GM10248 (cell line): ENCODE measurements around the gene FBLN2.

Source experiments
- CTCF ChIA-PET: fragments of 300-600 bp; sonication (Branson Sonifier 250); formaldehyde crosslinking; extraction: SDS; loops from one replicate; lab custom pipeline; 2021; ENCODE audit warnings: antibody characterized with exemption; lab: Yijun Ruan, JAX
- POLR2A ChIA-PET: fragments of 350-650 bp; sonication (Branson Sonifier 250); formaldehyde crosslinking; extraction: SDS; loops from one replicate; lab custom pipeline; 2020; ENCODE audit warnings: antibody characterized with exemption; lab: Yijun Ruan, JAX
- DNase-seq: peaks from one replicate; pipeline ENCODE4 v3.0.0; 2012; ENCODE audit errors: extremely low spot score
- TF ChIP-seq, protein P1 (sequence below): IDR thresholded peaks from 2 replicates; pipeline ENCODE4 v1.5.1; 2012; ENCODE audit warnings: mild to moderate bottlenecking, low read depth; ENCODE audit errors: extremely low read depth, missing control alignments, control extremely low read depth

Gene FBLN2

DNA sequence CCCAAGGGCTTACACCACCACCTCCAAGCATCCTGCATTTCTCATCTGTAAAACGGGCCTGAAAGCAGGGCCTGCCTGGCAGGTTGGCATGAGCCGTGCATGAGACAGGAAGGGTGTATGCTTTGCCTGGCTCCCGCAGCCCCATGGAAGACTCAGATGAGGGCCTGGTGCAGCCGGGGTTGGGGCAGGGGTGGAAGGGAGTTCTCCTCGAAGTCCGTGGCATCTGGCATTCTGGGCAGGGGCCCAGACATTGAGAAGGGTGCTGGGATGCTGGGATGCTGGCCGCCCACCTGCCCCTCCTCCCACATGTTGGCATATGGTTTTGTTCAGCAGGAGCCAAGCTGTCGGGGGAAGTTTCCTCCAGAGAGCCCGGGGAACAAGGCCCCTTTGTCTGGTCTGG is 13.0 kb upstream of the FBLN2 start:
- ChIA-PET CTCF (no interaction called here), POLR2A (no interaction called here)
- TF ChIP-seq, protein P1, sequence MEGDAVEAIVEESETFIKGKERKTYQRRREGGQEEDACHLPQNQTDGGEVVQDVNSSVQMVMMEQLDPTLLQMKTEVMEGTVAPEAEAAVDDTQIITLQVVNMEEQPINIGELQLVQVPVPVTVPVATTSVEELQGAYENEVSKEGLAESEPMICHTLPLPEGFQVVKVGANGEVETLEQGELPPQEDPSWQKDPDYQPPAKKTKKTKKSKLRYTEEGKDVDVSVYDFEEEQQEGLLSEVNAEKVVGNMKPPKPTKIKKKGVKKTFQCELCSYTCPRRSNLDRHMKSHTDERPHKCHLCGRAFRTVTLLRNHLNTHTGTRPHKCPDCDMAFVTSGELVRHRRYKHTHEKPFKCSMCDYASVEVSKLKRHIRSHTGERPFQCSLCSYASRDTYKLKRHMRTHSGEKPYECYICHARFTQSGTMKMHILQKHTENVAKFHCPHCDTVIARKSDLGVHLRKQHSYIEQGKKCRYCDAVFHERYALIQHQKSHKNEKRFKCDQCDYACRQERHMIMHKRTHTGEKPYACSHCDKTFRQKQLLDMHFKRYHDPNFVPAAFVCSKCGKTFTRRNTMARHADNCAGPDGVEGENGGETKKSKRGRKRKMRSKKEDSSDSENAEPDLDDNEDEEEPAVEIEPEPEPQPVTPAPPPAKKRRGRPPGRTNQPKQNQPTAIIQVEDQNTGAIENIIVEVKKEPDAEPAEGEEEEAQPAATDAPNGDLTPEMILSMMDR = no peak
- no peak for DNase-seq

DNA sequence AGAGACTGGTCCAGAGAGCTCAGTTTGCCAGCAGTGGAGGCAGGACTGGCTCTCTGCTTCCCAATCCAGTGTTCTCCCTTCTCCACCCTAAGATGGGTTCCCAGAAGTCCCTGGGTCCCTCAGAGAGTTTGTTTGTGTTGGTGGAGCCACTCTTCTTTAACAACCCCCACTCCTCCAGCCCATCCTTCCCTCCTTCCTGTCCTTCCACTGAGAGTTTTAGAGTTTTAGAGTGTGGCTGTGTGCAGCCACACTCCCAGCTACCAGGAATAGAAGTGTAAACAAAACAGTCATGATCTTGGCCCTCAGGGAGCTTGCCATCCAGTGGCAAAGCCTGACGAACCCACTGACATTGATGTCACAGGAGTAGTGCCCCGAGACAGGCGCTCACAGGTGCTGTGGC is 12.5 kb upstream of the FBLN2 start:
- TF ChIP-seq, protein P1 = no peak
- ChIA-PET POLR2A (no interaction called here), CTCF (interaction anchor here (1.2 kb wide), 1 partner anchor 40 kb away, joined by 3 read pairs; no protein-coding TSS in a partner anchor)
- no peak for DNase-seq

DNA sequence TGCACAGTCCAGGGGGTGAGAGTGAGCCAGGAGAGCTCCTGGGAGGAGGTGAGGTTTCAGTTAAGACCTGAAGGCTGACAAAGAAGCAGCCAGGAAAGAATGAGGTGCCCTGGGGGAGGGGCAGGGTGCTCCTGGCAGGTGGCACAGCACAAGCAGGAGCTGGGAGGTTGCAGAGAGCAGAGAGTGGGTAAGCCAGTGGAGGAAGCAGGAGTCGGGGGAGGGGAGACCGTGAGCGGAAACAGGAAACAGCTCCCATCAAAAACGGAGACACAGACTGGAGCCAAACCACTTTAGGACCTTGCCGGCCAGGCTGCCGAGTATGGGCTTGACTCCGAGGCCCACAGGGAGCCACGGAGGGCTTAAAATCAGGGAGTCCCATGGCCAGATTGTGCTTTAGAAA is 12.1 kb upstream of the FBLN2 start:
- no peak for DNase-seq
- CTCF ChIA-PET = interaction anchor here (1.2 kb wide), 1 partner anchor 41 kb away, joined by 3 read pairs; no protein-coding TSS in a partner anchor
- TF ChIP-seq, protein P1 = no peak
- POLR2A ChIA-PET = no interaction called here

DNA sequence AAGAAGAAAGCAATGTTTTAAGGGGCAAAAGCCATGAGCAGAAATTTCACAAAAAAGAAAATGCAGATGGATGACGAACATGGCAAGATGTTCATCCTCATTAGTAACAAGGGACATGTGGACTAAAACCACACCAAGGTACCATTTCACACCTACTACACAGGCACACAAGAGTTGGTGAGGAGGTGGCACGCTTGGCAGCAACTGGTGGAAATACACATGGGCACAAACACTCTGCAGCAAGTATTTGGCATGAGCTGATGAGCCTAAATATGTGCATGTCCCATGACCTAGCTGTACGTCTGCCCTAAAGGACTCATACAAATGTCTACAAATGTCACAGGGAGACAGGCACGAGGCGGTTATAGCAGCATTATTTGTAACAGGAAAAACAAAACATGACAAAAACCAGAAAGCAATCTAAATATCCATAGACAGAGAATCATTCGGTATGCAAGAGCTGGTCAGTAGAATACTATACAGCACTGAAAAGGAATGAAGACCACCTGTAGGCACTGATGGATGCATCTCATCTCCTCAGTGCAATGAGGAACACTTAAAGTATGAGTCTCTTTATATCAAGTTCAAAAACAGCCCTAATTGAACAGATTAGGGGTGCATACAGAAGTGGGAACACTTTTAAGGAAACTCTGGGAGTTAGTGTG is 11.5 kb upstream of the FBLN2 start:
- TF ChIP-seq, protein P1 = no peak
- DNase-seq = no peak
- CTCF ChIA-PET = interaction anchor here (1.2 kb wide), 1 partner anchor 41 kb away, joined by 3 read pairs; no protein-coding TSS in a partner anchor
- POLR2A ChIA-PET = no interaction called here

DNA sequence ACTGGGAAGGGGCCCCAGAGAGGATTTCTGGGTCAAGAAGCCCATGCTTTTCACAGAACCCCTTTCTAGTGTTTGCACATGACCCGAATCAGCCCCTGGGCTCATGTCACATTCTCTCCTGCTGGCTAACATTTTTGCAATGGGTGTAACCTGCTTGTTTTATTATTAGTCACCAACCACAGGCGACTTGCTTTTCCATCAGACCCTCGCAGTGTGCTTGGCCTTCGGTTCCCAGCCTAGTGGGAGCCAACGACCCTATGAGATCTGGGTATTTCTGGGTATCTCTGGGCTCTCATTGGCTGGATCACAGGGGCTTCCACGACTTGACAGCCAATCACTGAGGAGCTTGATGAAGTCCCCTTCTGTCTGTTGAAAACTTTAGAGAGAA is 11.0 kb upstream of the FBLN2 start:
- no peak for DNase-seq
- ChIA-PET CTCF (interaction anchor here (1.2 kb wide), 1 partner anchor 42 kb away, joined by 3 read pairs; no protein-coding TSS in a partner anchor), POLR2A (no interaction called here)
- TF ChIP-seq, protein P1 = no peak

DNA sequence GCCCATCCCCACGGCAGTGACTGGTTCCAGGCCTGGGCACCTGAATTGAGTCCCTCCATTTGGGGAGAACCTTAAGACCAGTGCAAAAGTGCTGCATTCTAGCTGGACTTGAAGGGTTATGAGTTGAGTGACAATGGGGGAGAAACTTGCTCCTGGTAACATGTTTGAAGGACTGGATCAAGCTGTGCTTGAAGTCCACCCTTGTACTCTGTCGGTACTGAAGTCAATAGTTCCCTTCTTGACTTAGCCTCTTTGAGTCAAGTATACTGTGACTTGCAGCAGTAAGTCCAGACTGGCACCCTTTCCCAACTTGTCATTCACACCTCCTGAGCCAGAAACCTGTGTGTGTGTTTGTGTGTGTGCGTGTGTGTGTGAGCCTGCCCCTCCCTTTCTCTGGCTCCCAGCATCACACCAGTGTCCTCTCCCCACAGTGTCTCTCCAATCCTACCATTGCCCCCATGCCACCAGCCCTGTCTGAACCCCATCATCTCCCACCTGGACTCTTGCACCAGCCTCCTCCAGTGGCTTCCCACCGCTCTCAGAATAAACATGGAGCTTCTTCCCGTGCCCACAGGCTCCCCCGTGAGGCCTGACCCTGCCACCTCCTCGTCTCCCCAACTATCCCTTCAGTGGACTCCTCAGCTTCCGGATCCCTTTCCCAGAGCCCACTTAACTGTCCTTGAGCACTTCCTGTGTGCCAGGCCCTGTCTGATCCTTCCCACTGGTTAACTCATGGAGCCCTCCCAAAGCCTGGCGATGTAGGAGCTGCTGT is 10.2 kb upstream of the FBLN2 start:
- ChIA-PET CTCF (no interaction called here), POLR2A (no interaction called here)
- TF ChIP-seq, protein P1 = no peak
- no peak for DNase-seq
